ENCODE data around the gene BCAR3. TPM values are rescaled to one million over a fixed set of nuclear protein-coding genes. Genes with fewer than 3 reads are reported as not detected.

BCAR3 gene
- total RNA-seq, 2 donors from 2014 or later, result 22.9 to 52.8 TPM

GRCh38 chr1:93525431-93525830, 156.2 kb downstream of the BCAR3 start:
- no peak for DNase-seq (ENCODE audit: low spot score)
- Histone ChIP-seq H3K4me3 (no peak overlapping the region), H3K4me1 (replicated peaks) (no peaks in the 10 kb centered on the region), H3K27me3 (replicated peaks; ENCODE audit: insufficient read depth) (no peaks in the 10 kb centered on the region), H3K9me3 (no peaks in the 10 kb centered on the region), H3K36me3 (no peaks in the 10 kb centered on the region), H3K27ac (no peak overlapping the region)
- TF ChIP-seq POLR2A (IDR thresholded peaks at IDR 0.05) (no peak), POLR2AphosphoS5 (IDR thresholded peaks at IDR 0.05) (no peak), CTCF (IDR thresholded peaks at IDR 0.05) (no peak)
- 44% methylated on average over 1 of the region's 1 CpG for WGBS
- intact Hi-C loops (cut with DNase I), result no loop called here

GRCh38 chr1:93522721-93523120, 158.9 kb downstream of the BCAR3 start:
- no peak overlapping the region for H3K4me3 ChIP-seq
- no peak for TF ChIP-seq POLR2AphosphoS5 (IDR thresholded peaks at IDR 0.05)
- no peak for TF ChIP-seq CTCF (IDR thresholded peaks at IDR 0.05)
- no peak for TF ChIP-seq POLR2A (IDR thresholded peaks at IDR 0.05)
- no peaks in the 10 kb centered on the region for H3K36me3 ChIP-seq
- H3K4me1 ChIP-seq (replicated peaks), result no peaks in the 10 kb centered on the region
- WGBS, result 82% methylated on average over 4 of the region's 4 CpGs
- DNase-seq (ENCODE audit: low spot score), result no peak
- H3K27ac ChIP-seq, result no peak overlapping the region
- intact Hi-C loops (cut with DNase I), result no loop called here
- no peaks in the 10 kb centered on the region for H3K27me3 ChIP-seq (replicated peaks; ENCODE audit: insufficient read depth)
- no peaks in the 10 kb centered on the region for H3K9me3 ChIP-seq

DNA sequence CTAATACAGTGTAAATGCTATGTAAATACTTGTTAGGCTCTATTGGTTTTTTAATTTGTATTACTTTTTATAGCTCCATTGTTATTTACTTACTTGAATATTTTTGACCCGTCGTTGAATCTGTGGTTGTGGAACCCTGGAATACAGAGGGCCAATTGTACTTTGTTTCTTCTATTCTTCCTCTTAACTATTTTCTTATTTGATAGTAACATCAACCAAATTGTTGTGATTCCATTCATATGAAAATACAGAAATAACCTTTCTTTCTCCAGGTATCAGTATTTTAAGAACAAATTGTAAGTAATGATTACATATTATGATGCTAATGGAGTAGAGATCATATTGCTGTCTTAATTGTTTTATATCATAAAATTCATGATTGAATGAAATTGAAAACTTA, 160.0 kb downstream of the BCAR3 start:
- no peaks in the 10 kb centered on the region for H3K9me3 ChIP-seq
- DNase-seq (ENCODE audit: low spot score), result no peak
- H3K36me3 ChIP-seq, result no peaks in the 10 kb centered on the region
- 62% methylated on average over 2 of the region's 2 CpGs for WGBS
- no peaks in the 10 kb centered on the region for H3K4me1 ChIP-seq (replicated peaks)
- TF ChIP-seq POLR2AphosphoS5 (IDR thresholded peaks at IDR 0.05) (no peak), CTCF (IDR thresholded peaks at IDR 0.05) (no peak), POLR2A (IDR thresholded peaks at IDR 0.05) (no peak)
- no peak overlapping the region for H3K27ac ChIP-seq
- H3K27me3 ChIP-seq (replicated peaks; ENCODE audit: insufficient read depth), result no peaks in the 10 kb centered on the region
- intact Hi-C loops (cut with DNase I), result no loop called here
- no peak overlapping the region for H3K4me3 ChIP-seq

GRCh38 chr1:93519199-93519829, 162.3 kb downstream of the BCAR3 start:
- H3K9me3 ChIP-seq, result no peaks in the 10 kb centered on the region
- no peaks in the 10 kb centered on the region for H3K36me3 ChIP-seq
- no peaks in the 10 kb centered on the region for H3K27me3 ChIP-seq (replicated peaks; ENCODE audit: insufficient read depth)
- no peak overlapping the region for H3K4me3 ChIP-seq
- no peak for DNase-seq (ENCODE audit: low spot score)
- intact Hi-C loops (cut with DNase I), result no loop called here
- WGBS, result 88% methylated on average over 3 of the region's 3 CpGs
- no peak overlapping the region for H3K27ac ChIP-seq
- no peaks in the 10 kb centered on the region for H3K4me1 ChIP-seq (replicated peaks)
- TF ChIP-seq POLR2A (IDR thresholded peaks at IDR 0.05) (no peak), POLR2AphosphoS5 (IDR thresholded peaks at IDR 0.05) (no peak)

GRCh38 chr1:93518516-93518915, 163.1 kb downstream of the BCAR3 start:
- Histone ChIP-seq H3K27ac (no peak overlapping the region), H3K4me1 (replicated peaks) (no peaks in the 10 kb centered on the region), H3K4me3 (no peak overlapping the region), H3K9me3 (no peaks in the 10 kb centered on the region), H3K36me3 (no peaks in the 10 kb centered on the region), H3K27me3 (replicated peaks; ENCODE audit: insufficient read depth) (no peaks in the 10 kb centered on the region)
- intact Hi-C loops (cut with DNase I), result no loop called here
- DNase-seq (ENCODE audit: low spot score), result no peak
- TF ChIP-seq POLR2AphosphoS5 (IDR thresholded peaks at IDR 0.05), result no peak
- no peak for TF ChIP-seq POLR2A (IDR thresholded peaks at IDR 0.05)
- TF ChIP-seq CTCF (IDR thresholded peaks at IDR 0.05), result no peak

All from prostate gland (tissue), 2 donors.